Activated CD4-positive, alpha-beta T cell treated with anti-CD3 and anti-CD28 coated beads for 4 hours (primary cell): ENCODE results near the gene STK32B.
"Not testable (repeated sequence)": the region's sequence is repeated elsewhere in the genome, so short reads cannot be mapped to it uniquely, and the experiment has no call there.

Experiments used
- DNase-seq, 2 donors: peaks; one replicate each; pipeline ENCODE4 v3.0.0-alpha.2; 2020

Gene STK32B

DNA sequence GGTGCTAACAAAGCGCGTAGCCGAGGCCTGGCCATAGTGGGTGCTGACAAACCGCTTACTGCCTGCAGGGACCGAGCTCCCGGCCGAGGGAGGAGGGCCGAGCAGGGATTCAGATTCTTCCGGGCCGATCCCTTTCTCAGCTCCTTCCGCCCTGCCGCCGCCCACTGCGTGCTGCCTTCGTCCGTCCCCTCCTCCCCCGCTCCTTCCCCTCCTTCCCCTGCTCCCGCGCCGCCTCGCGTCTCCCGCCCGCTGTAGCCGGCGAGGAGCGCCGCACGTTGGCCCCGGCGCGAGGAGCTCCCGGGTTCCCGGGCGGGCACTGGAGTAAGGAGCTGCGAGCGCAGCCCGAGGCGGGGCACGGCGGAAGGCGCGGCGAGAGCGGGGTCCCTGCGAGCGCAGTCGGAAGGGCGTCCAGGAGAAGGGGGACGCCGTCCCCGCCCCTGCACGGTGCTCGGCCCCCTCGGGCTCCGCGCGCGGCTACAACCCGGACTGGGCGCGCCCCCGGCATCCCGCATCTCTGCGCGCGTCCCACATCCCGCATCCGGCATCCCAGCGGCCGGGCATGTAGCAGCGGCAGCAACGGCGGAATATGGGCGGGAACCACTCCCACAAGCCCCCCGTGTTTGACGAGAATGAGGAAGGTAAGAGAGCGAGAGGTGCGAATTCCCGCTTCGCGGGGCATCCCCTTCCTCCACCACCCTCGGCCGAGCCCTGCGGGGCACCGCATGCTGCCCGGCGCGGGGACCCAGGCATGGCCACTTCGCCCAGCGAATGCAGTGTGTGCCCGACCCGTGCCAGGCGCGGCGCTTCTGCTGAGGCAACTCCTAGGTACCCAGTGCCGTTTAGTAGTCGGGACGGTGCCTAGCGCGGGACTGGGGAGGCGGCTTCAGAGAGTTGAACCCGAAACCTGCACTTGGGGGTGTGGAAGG, at the start of gene STK32B:
STK32B (plus strand) TSS at position 203 of the 926 bp plus-strand sequence.
- no peak for DNase-seq

DNA sequence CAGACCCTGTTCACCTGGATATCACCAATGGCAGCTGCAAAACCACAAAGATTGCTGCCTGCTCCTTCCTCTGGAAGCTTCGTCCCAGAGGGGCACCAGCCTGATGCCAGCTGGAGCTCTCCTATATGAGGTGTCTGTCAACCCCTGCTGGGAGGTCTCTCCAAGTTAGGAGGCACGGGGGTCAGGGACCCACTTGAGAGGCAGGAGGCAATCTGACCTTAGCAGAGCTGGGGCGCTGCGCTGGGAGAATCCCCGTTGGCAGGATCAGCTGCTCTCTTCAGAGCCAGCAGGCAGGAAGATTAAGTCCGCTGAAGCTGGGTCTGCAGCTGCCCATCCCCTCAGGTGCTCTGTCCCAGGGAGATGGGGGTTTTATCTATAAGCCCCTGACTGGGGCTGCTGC, 49.6 kb upstream of the STK32B start:
- DNase-seq: not testable (repeated sequence)

GRCh38 chr4:5003372-5003857, 47.9 kb upstream of the STK32B start:
- no peak for DNase-seq

GRCh38 chr4:5003918-5004317, 47.4 kb upstream of the STK32B start:
- no peak for DNase-seq

DNA sequence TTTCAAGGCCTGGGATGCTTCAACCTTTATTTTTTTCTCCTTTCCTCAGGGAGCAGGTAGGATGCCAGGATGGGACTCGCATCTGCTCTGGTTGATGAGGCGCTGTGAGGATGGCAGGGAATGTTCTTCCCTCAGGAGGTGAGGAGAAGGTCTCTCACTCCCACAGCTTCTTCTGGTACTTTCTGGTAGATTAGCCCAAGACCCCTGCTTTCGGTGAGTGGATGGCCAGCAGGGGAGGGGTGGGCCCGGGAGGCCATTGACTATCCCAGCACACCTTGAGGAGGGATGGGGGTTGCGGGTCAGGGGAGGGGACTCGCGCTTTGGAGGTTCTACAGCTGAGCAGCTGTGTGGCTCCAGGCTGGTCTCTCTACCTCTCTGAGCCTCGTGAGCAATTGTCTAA, 46.8 kb upstream of the STK32B start:
- DNase-seq: no peak

GRCh38 chr4:5006932-5007331, 44.3 kb upstream of the STK32B start:
- not testable (repeated sequence) for DNase-seq

DNA sequence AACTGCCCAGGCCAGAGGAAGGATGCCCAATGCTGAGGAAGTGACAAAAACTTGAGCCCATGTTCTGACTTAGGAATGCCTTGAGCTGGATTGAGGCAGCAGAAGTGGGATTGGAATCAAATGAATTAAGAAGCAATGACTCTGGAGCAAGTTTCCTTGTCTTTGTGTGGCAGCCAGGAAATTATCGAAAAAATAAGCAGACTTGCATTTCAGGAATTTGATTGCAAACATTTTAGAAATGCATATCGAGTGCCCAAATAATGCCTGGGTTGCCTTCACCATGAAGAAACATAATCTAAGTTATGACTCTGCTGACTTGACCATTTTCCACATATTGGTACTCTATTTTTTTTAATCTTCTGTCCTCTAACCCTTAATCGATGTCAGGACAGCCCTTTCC, 41.5 kb upstream of the STK32B start:
- no peak for DNase-seq

GRCh38 chr4:5010984-5011383, 40.3 kb upstream of the STK32B start:
- no peak for DNase-seq

- no peak for DNase-seq
Measured at GRCh38 chr4:5012244-5012898, 38.9 kb upstream of the STK32B start.

DNA sequence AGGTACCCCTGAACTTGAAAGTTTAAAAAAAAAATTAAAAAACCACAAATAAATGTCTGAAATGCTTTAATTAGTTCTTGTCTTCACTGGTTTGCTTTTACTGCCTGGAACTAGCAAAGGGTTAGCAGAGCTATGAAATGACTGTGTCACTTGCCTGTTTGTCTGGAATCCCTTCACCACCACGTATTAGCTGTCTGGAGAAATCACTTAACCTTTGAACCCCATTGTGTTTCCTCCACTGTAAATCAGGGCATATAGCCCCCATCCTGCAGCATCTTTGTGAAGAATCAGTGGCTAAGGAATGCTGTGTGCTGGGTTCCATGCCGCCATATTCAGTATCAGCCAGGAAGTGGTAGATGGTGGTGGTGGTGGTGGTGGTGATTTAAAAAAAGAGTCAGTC, 38.3 kb upstream of the STK32B start:
- no peak for DNase-seq

DNA sequence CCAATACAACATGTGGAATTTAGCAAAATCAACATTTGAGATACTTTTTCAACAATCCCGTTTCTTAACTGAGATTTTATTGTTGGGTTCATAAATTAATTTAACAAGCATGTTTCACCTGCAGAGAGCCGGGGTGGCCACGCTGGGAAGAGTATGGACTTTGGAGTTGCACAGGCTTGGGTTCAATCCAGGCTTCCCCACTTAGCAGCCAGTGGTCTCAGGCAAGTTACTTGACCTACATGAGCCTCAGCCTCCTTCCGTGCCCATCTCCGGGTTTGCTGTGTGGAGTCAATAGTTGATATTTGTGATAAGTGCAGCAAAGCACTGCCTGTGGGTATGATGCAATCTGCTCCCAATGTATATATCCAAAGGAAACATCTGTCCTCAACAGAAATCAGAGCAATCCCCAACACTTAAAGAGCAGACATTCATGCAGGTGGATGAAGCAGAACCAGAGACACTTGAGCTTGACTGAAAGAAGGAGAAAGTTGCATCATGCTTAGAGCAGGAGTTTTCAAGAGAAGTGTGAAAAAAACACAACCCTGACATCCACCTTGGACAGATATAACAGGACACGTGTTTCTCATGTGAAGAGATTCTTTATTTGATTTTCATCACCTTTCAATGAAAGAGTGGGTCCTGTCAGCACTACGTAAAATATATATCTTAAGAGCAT, 37.1 kb upstream of the STK32B start:
- DNase-seq: no peak

DNA sequence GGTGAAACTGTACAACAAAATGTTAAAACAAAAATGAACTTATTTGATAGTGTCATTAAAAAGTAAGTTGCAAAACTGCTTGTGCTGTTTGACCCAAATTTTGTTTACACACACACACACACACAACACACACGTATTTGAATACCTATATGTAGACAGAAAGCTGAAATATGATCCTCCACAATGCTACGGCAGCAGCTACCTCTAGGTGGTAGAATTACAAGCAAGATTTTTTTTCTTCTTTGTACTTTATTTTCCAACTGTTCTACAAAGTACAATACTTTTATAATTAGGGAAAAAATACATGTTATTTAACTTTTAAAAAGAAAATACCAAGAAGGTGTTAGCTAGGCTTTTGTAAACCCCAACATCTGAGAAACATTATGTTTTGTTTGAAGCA, 33.2 kb upstream of the STK32B start:
- no peak for DNase-seq

DNA sequence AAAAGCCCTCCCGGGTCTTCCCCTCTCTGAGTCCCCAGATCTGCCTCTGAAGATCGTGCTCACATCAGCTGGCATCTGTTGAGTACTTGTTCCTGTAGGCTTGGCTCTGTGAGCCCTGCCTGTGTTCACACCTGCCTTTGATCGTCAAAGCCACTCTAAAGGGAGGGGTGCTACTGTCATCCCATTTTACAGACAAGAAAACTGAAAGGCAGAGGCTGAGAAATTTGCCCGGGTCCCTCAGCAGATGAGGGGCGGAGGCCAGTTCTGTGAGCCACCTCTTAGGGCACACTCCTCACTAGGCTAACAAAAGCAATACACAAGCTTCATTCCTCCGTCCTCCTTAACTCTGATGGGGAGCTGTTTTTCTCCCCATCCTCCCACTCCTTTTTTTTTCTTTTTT, 32.7 kb upstream of the STK32B start:
- DNase-seq: no peak

GRCh38 chr4:5019274-5019673, 32.0 kb upstream of the STK32B start, which contains the start of gene CYTL1:
TSS of gene CYTL1 (minus strand) at chr4:5019458. CDS start at chr4:5019445, 13 bp downstream.
- no peak for DNase-seq

- no peak for DNase-seq
Measured at GRCh38 chr4:5019796-5020195, 31.5 kb upstream of the STK32B start.

DNA sequence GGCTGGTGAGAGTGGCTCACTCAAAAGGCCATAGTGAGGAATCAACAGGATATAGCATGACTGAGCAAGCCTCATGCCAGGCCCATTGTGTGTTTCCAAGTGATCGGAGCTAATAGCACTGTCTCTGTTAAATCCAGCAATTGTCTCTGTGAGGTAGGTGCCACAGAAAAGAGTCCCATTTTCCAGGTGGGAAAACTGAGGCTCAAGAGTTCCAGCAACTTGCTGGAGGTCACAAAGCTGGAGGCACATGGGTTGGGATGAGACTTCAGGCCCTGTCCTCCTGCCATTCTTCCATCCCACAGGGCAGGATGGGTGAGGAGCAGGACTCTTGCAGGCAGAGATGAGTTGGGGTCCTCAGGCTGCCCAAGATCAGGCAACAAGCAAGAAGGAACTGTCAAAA, 30.9 kb upstream of the STK32B start:
- DNase-seq: no peak

- DNase-seq: no peak
Measured at GRCh38 chr4:5021546-5021945, 29.7 kb upstream of the STK32B start.

- no peak for DNase-seq
Measured at GRCh38 chr4:5024673-5025072, 26.6 kb upstream of the STK32B start.

DNA sequence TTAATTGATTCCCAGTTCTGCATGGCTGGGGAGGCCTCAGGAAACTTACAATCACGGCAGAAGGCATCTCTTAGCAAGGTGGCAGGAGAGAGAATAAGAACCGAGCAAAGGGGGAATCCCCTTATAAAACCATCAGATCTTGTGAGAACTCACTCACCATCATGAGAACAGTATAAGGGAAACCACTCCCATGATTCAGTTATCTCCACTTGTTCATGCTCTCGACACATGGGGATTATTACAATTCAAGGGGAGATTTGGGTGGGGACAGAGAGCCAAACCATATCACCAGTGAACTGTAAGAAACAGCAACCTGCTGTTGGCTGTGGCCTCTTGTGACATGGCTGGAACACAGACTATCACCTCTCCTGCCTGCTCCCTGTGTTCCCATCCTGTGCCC, 24.9 kb upstream of the STK32B start:
- no peak for DNase-seq

- DNase-seq: no peak
Measured at GRCh38 chr4:5027346-5027745, 23.9 kb upstream of the STK32B start.

- DNase-seq: no peak
Measured at GRCh38 chr4:5028480-5028879, 22.8 kb upstream of the STK32B start.

GRCh38 chr4:5029447-5029846, 21.8 kb upstream of the STK32B start:
- no peak for DNase-seq

DNA sequence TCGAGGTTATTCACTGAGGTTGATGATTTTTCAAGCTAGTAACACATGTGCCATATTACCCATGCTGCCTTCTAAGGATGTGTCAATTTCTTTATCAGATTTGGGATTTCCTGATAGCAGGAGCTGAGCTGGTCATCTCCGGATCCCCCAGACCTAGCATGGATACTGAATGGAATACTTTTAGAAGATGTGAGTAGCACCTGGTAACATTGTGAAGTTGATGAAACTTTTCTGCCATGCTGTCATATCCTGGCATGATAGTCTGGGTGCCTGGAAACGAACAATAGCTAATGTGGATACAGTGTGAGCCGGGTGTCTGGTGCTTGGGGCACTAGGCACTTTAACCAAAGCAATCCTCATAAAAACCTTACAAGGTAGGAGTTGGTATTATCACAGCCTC, 21.1 kb upstream of the STK32B start:
- no peak for DNase-seq

GRCh38 chr4:5030927-5031326, 20.4 kb upstream of the STK32B start:
- DNase-seq: no peak
